ENCODE results near the gene CCDC73. TPM values are rescaled to one million over a fixed set of nuclear protein-coding genes. Genes with fewer than 3 reads are reported as not detected.

Gene CCDC73
- total and polyA plus RNA-seq, 7 donors, result 0.01 TPM; not detected in 6

DNA sequence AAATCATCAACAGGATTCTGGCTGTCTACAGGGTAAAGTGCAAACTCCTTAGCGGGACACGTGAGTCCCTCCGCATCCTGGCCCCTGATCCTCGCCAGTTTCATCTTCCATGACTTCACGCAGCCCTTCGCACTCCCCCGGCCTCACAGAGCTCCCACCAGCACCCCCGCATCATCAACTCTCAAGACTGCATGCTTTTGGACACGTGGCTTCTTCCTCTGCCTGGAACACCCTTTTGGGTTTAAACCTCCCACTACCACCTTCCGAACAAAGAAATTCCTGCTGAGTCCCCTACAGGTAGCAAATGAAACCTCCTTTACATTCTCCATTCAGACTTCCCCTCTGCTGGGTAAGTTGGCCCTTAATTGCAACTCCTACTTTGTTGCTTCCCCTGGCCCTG, 223.4 kb downstream of the CCDC73 start:
- H3K9me3 ChIP-seq, result no peaks in the 10 kb centered on the region
- H3K27me3 ChIP-seq (ENCODE audit: insufficient read depth in 3 of 3, low read length in 2 of 3), result peaks cover 0 to 18% (median 2%) of the 10 kb centered on the region in 3 donors
- no peaks in the 10 kb centered on the region for H3K4me1 ChIP-seq
- DNase-seq (no peak), ATAC-seq (no peak)
- intact Hi-C loops (cut with DNase I), result no loop called here
- H3K4me3 ChIP-seq, result no peak overlapping the region
- 54 to 66% (median 65%) methylated on average over 10 of the region's 10 CpGs for WGBS, 3 donors
- H3K27ac ChIP-seq, result no peak overlapping the region
- no peaks in the 10 kb centered on the region for H3K36me3 ChIP-seq (ENCODE audit: insufficient read depth in 1 of 2, low read depth in 1 of 2)
- TF ChIP-seq, protein P1, sequence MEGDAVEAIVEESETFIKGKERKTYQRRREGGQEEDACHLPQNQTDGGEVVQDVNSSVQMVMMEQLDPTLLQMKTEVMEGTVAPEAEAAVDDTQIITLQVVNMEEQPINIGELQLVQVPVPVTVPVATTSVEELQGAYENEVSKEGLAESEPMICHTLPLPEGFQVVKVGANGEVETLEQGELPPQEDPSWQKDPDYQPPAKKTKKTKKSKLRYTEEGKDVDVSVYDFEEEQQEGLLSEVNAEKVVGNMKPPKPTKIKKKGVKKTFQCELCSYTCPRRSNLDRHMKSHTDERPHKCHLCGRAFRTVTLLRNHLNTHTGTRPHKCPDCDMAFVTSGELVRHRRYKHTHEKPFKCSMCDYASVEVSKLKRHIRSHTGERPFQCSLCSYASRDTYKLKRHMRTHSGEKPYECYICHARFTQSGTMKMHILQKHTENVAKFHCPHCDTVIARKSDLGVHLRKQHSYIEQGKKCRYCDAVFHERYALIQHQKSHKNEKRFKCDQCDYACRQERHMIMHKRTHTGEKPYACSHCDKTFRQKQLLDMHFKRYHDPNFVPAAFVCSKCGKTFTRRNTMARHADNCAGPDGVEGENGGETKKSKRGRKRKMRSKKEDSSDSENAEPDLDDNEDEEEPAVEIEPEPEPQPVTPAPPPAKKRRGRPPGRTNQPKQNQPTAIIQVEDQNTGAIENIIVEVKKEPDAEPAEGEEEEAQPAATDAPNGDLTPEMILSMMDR (IDR thresholded peaks at IDR 0.05), result no peak

DNA sequence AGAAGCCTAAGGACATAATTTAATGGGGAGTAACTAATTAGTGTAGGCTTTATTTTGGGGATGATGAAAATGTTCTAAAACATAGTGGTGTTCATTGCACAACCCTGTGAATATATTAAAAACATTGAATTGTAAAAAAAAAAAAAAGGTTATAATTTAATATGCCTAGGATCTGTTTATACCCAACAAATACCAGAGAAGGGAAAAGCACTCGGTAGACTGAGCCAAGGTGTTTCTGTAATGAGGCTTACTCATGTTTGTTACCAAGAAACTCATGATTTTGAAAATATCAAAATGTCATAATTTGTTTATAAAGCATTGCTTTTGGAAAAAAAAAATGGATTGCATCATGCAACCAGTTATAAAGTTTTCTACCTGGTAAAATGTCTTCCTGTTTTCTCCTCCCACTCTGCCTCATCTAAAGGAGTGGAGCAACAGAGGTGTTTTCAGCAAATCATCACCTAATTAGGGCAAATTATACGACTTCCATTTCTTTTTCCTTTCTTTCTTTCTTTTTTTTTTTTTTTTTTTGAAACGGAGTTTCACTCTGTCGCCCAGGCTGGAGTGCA, 225.1 kb downstream of the CCDC73 start:
- H3K9me3 ChIP-seq, result no peaks in the 10 kb centered on the region
- TF ChIP-seq, protein P1 (IDR thresholded peaks at IDR 0.05), result no peak
- DNase-seq (no peak), ATAC-seq (no peak)
- intact Hi-C loops (cut with DNase I), result no loop called here
- no peaks in the 10 kb centered on the region for H3K4me1 ChIP-seq
- H3K27me3 ChIP-seq (ENCODE audit: insufficient read depth in 3 of 3, low read length in 2 of 3), result peaks cover 0 to 18% (median 0%) of the 10 kb centered on the region in 3 donors
- no peaks in the 10 kb centered on the region for H3K36me3 ChIP-seq (ENCODE audit: insufficient read depth in 1 of 2, low read depth in 1 of 2)
- WGBS, 3 donors, result 45 to 68% (median 68%) methylated on average over 4 of the region's 4 CpGs
- H3K4me3 ChIP-seq, result no peak overlapping the region
- no peak overlapping the region for H3K27ac ChIP-seq

DNA sequence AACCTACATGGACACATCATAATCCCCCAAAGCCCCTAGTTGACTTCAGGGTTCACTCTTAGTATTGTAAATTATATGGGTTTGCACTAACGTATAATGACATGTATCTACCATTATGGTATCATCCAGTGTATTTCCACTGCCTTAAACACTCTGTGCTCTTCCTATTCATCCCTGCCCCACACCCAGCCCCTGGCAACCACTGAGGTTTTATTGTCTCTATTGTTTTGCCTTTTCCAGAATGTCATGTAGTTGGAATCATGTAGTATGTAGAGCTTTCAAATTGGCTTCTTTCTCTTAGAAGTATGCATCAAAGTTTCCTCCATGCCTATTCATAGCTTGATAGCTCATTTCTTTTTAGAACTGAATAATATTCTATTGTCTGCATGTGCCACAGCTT, 227.3 kb downstream of the CCDC73 start:
- H3K27ac ChIP-seq, result no peak overlapping the region
- WGBS, 3 donors, result 78 to 100% (median 92%) methylated on average over 1 of the region's 1 CpG
- TF ChIP-seq, protein P1 (IDR thresholded peaks at IDR 0.05), result no peak

DNA sequence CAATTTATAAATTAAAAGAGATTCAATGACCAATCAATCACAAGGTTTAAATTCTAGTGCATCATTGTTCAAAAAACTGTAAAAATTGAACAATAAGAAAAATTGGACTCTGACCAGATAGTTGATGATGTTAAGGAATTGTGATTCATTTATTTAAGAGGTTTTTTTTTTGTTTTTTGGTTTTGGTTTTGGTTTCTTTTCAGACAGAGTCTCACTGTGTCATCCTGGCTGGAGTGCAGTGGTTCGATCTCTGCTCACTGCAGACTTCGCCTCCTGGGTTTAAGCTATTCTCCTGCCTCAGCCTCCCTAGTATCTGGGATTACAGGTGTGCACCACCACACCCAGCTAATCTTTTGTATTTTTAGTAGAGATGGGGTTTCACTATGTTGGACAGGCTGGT, 227.9 kb downstream of the CCDC73 start:
- WGBS, 3 donors, result 85 to 92% (median 88%) methylated on average over 2 of the region's 2 CpGs
- H3K4me1 ChIP-seq, result no peaks in the 10 kb centered on the region
- DNase-seq (no peak), ATAC-seq (no peak)
- intact Hi-C loops (cut with DNase I), result no loop called here
- H3K36me3 ChIP-seq (ENCODE audit: insufficient read depth in 1 of 2, low read depth in 1 of 2), result no peaks in the 10 kb centered on the region
- no peak overlapping the region for H3K4me3 ChIP-seq
- peaks cover 0 to 9% (median 0%) of the 10 kb centered on the region in 3 donors for H3K27me3 ChIP-seq (ENCODE audit: insufficient read depth in 3 of 3, low read length in 2 of 3)
- TF ChIP-seq, protein P1 (IDR thresholded peaks at IDR 0.05), result no peak
- H3K9me3 ChIP-seq, result no peaks in the 10 kb centered on the region
- no peak overlapping the region for H3K27ac ChIP-seq

More for the DNA sequence above, 227.3 kb downstream of the CCDC73 start:
- Histone ChIP-seq H3K36me3 (ENCODE audit: insufficient read depth in 1 of 2, low read depth in 1 of 2) (no peaks in the 10 kb centered on the region), H3K9me3 (no peaks in the 10 kb centered on the region), H3K27me3 (ENCODE audit: insufficient read depth in 3 of 3, low read length in 2 of 3) (peaks cover 0 to 12% (median 0%) of the 10 kb centered on the region in 3 donors), H3K4me1 (no peaks in the 10 kb centered on the region), H3K4me3 (no peak overlapping the region)
- DNase-seq, result no peak
- ATAC-seq, result no peak
- intact Hi-C loops (cut with DNase I), result no loop called here

DNA sequence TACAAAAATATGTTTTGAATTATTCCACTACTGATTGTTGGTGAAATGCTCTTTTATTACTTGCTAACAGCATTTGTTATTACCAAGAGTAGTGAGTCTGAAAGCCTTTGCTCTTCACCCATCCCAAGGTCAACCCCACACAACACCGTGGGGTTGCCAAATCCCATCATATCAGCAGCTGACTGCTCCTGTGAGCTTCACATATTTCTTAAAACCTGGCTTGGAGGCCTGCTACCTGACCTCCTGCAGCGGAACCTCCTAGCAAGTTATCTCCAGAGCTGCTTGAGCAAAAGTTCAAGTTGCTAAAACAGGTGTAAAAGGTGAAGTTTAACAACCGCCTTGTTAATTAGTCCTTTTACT, 230.9 kb downstream of the CCDC73 start:
- Histone ChIP-seq H3K27ac (no peak overlapping the region), H3K4me1 (no peaks in the 10 kb centered on the region), H3K27me3 (ENCODE audit: insufficient read depth in 3 of 3, low read length in 2 of 3) (no peaks in the 10 kb centered on the region), H3K9me3 (no peaks in the 10 kb centered on the region), H3K4me3 (no peak overlapping the region), H3K36me3 (ENCODE audit: insufficient read depth in 1 of 2, low read depth in 1 of 2) (no peaks in the 10 kb centered on the region)
- 69 to 74% (median 72%) methylated on average over 3 of the region's 3 CpGs for WGBS, 3 donors
- DNase-seq (no peak), ATAC-seq (no peak)
- TF ChIP-seq, protein P1 (IDR thresholded peaks at IDR 0.05), result no peak
- intact Hi-C loops (cut with DNase I), result no loop called here

Measured in psoas muscle (tissue), 8 donors.